ENCODE results near the gene ZNF526. TPM values are rescaled to one million over a fixed set of nuclear protein-coding genes. Genes with fewer than 3 reads are reported as not detected.

Gene ZNF526
- total and polyA plus RNA-seq, 9 of the 15 experiments (the other 6 are each of a cell fraction or from before 2014, with no cell fraction given): 1.3 to 17.9 (median 6.2) TPM

DNA sequence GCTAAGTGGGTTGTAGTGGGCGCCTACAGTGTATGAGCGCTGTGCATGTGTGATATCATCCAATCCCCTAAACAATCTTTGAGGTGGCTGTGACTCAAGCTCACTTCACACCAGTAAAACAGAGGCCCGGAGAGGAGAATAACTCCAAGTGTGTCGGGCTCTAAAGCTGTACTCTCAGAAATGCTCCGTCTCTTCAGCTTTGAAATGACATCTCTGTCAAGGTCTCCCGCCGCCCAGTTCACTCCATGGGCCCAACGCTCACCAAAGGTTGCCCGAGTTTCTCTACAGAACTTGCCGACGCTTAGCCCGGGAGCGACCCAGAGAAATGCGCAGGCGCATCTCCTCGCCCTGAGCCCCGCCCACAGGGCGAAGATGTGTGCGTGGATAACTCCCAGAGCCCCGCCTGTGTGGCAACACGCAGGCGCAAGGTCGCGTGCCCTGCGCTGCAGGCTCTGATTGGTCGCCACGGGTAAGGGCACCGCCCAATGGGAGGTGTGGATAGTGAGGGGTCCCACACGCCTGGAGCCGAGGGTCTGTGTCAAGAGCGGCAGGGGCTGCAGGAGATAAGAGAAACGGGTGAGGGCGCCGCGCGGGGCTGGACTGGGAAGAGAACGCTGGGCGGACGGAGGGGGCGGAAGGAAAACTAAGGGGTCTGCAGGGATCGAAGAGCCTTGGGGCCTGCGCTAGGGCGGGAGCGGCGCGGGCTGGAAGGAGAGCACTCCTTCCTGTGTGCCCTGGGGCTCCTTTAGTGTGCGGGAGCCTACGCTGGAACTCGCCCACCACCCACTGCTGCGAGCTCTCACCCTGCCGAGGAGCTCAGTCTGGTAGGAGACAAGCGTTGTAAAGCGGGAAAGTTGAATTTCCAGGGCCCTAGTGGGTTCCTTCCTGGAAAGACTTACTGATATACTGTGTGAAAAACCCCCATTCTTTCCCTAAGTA is at the start of gene ZNF526 (continued):
- TF ChIP-seq NONO (IDR thresholded peaks at IDR 0.05; ENCODE audit: low read depth in 2 of 2, low read length in 1 of 2) (no peak), NFXL1 (CRISPR knock-in tag; IDR thresholded peaks at IDR 0.05) (no peak), CTCF (IDR thresholded peaks at IDR 0.05 in 2 of 3, conservative IDR thresholded peaks at IDR 0.05 in 1 of 3; ENCODE audit: insufficient read depth in 2 of 3, low read depth in 1 of 3, low read length in 3 of 3) (0 out of 6 replicates have a peak, but pooled peaks of 1 of the 3 experiments have one; percentile 3), MBD2 (IDR thresholded peaks at IDR 0.05; ENCODE audit: borderline replicate concordance, low read depth) (peak; percentile 97), MEF2A (IDR thresholded peaks at IDR 0.05; ENCODE audit: control insufficient read depth, low read depth, low read length) (no peak), SAFB (IDR thresholded peaks at IDR 0.05; ENCODE audit: borderline replicate concordance, low read depth, low read length) (no peak), CTBP1 (IDR thresholded peaks at IDR 0.05; ENCODE audit: borderline replicate concordance) (peak; percentile 64; the same call in 1 of the 2 replicates), HNRNPUL1 (IDR thresholded peaks at IDR 0.05; ENCODE audit: low read length) (no peak), HOXB6 (CRISPR knock-in tag; IDR thresholded peaks at IDR 0.05; ENCODE audit: borderline replicate concordance) (no peak), PCBP2 (IDR thresholded peaks at IDR 0.05; ENCODE audit: low read depth, low read length, poor library complexity, severe bottlenecking) (no peak), SMARCC2 (IDR thresholded peaks at IDR 0.05; ENCODE audit: low read depth) (no peak), MAZ (CRISPR knock-in tag; conservative IDR thresholded peaks at IDR 0.05 in 1 of 2, IDR thresholded peaks at IDR 0.05 in 1 of 2) (peak; percentile 63 to 66), STAT5B (CRISPR knock-in tag; IDR thresholded peaks at IDR 0.05) (no peak), HNRNPK (IDR thresholded peaks at IDR 0.05; ENCODE audit: low read depth, low read length, poor library complexity, severe bottlenecking) (no peak), SNRNP70 (optimal IDR thresholded peaks at IDR 0.05; ENCODE audit: low read depth, low read length) (no peak), ARID2 (IDR thresholded peaks at IDR 0.05) (0 out of 2 replicates have a peak, but pooled peaks have one; percentile 30), CCAR2 (IDR thresholded peaks at IDR 0.05; ENCODE audit: low read depth, low read length) (no peak), MED1 (CRISPR knock-in tag; IDR thresholded peaks at IDR 0.05; ENCODE audit: borderline replicate concordance) (no peak), MEF2D (tag; conservative IDR thresholded peaks at IDR 0.05; ENCODE audit: low read depth) (no peak), PPARD (CRISPR knock-in tag; IDR thresholded peaks at IDR 0.05) (no peak)
- TF ChIP-seq, protein P1, sequence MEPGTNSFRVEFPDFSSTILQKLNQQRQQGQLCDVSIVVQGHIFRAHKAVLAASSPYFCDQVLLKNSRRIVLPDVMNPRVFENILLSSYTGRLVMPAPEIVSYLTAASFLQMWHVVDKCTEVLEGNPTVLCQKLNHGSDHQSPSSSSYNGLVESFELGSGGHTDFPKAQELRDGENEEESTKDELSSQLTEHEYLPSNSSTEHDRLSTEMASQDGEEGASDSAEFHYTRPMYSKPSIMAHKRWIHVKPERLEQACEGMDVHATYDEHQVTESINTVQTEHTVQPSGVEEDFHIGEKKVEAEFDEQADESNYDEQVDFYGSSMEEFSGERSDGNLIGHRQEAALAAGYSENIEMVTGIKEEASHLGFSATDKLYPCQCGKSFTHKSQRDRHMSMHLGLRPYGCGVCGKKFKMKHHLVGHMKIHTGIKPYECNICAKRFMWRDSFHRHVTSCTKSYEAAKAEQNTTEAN (CRISPR knock-in tag; IDR thresholded peaks at IDR 0.05): no peak
- TF ChIP-seq, protein P2, sequence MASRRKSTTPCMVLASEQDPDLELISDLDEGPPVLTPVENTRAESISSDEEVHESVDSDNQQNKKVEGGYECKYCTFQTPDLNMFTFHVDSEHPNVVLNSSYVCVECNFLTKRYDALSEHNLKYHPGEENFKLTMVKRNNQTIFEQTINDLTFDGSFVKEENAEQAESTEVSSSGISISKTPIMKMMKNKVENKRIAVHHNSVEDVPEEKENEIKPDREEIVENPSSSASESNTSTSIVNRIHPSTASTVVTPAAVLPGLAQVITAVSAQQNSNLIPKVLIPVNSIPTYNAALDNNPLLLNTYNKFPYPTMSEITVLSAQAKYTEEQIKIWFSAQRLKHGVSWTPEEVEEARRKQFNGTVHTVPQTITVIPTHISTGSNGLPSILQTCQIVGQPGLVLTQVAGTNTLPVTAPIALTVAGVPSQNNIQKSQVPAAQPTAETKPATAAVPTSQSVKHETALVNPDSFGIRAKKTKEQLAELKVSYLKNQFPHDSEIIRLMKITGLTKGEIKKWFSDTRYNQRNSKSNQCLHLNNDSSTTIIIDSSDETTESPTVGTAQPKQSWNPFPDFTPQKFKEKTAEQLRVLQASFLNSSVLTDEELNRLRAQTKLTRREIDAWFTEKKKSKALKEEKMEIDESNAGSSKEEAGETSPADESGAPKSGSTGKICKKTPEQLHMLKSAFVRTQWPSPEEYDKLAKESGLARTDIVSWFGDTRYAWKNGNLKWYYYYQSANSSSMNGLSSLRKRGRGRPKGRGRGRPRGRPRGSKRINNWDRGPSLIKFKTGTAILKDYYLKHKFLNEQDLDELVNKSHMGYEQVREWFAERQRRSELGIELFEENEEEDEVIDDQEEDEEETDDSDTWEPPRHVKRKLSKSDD (conservative IDR thresholded peaks at IDR 0.05; ENCODE audit: low read length): no peak

All from K562 (cell line).